CD14-positive monocyte (primary cell): Measurements from ENCODE around the gene URM1. TPM values are rescaled to one million over a fixed set of nuclear protein-coding genes. Genes with fewer than 3 reads are reported as not detected.
A peak's percentile ranks its signal among the peaks of the same experiment; 100 is the strongest.

Experiments
- DNase-seq, 3 donors: peaks; one replicate each; pipeline ENCODE4 v3.0.0-alpha.2; 2011 to 2022
- H2AFZ ChIP-seq: 2 replicates; pipeline ENCODE4 v1.6.0; 2012; ENCODE audit warnings: mild to moderate bottlenecking, low read depth, low read length, inconsistent platforms; ENCODE audit not compliant: insufficient read depth, poor library complexity, severe bottlenecking
- H3K27ac ChIP-seq, 2 donors: 1 replicate in 1 of 2; 2 replicates in 1 of 2; pipeline ENCODE4 v1.5.1; 2012 to 2013; ENCODE audit warnings: low read length in 2 of 2, control low read depth in 1 of 2, inconsistent platforms in 1 of 2, low read depth in 1 of 2, mild to moderate bottlenecking in 1 of 2
- H3K27me3 ChIP-seq, 2 donors: one replicate each; pipeline versions ENCODE4 v1.6.0 to v1.6.1; 2011 to 2013; ENCODE audit warnings: low read length in 2 of 2; ENCODE audit not compliant: control insufficient read depth in 2 of 2, insufficient read depth in 2 of 2
- H3K36me3 ChIP-seq, 2 donors: replicated peaks in 1 of 2; 1 replicate in 1 of 2; 2 replicates in 1 of 2; pipeline versions ENCODE4 v1.5.1 to v1.6.1; 2012 to 2013; ENCODE audit warnings: low read length in 2 of 2, control low read depth in 1 of 2, inconsistent platforms in 1 of 2, mild to moderate bottlenecking in 1 of 2; ENCODE audit not compliant: insufficient read depth in 2 of 2, control insufficient read depth in 1 of 2
- H3K4me1 ChIP-seq, 2 donors: 1 replicate in 1 of 2; 2 replicates in 1 of 2; pipeline versions ENCODE4 v1.5.1 to v1.6.1; 2012 to 2013; ENCODE audit warnings: low read length in 2 of 2, control low read depth in 1 of 2, inconsistent platforms in 1 of 2, mild to moderate bottlenecking in 1 of 2, moderate library complexity in 1 of 2; ENCODE audit not compliant: insufficient read depth in 2 of 2, control insufficient read depth in 1 of 2
- H3K4me2 ChIP-seq: replicated peaks from 2 replicates; pipeline ENCODE3; 2012; ENCODE audit warnings: low read length, moderate library complexity, mild to moderate bottlenecking; ENCODE audit not compliant: poor library complexity, severe bottlenecking; ENCODE audit errors: extremely low read depth
- H3K4me3 ChIP-seq, 3 experiments: fragments of 200-600 bp in 1 of 3; sonication (generic) in 1 of 3; replicated peaks in 1 of 3; 1 replicate in 2 of 3; 2 replicates in 1 of 3; pipeline ENCODE4 v1.5.1; 2011 to 2013; ENCODE audit warnings: low read length in 3 of 3, mild to moderate bottlenecking in 3 of 3, control low read depth in 2 of 3, low read depth in 2 of 3, inconsistent platforms in 1 of 3, moderate library complexity in 1 of 3
- H3K79me2 ChIP-seq: 2 replicates; pipeline ENCODE4 v1.6.0; 2012; ENCODE audit warnings: mild to moderate bottlenecking, control low read depth, inconsistent platforms, low read length, moderate library complexity; ENCODE audit not compliant: insufficient read depth
- H3K9ac ChIP-seq: 2 replicates; pipeline ENCODE4 v1.6.0; 2017; ENCODE audit warnings: low read length, mild to moderate bottlenecking; ENCODE audit not compliant: insufficient read depth, poor library complexity, severe bottlenecking
- H3K9me3 ChIP-seq, 2 donors: replicated peaks in 1 of 2; 1 replicate in 1 of 2; 2 replicates in 1 of 2; pipeline versions ENCODE4 v1.5.1 to v1.6.1; 2012 to 2013; ENCODE audit warnings: low read length in 2 of 2, control low read depth in 1 of 2; ENCODE audit not compliant: control insufficient read depth in 1 of 2, insufficient read depth in 1 of 2
- H4K20me1 ChIP-seq: 2 replicates; pipeline ENCODE4 v1.6.0; 2012; ENCODE audit warnings: mild to moderate bottlenecking, low read length, control low read depth, moderate library complexity; ENCODE audit not compliant: insufficient read depth
- H3K27ac Mint-ChIP-seq, 7 donors: one replicate each; pipeline ENCODE4 v1.8.0; 2020; ENCODE audit warnings: mild to moderate bottlenecking in 7 of 7, mixed read lengths in 7 of 7, moderate library complexity in 6 of 7, inconsistent platforms in 2 of 7
- H3K27me3 Mint-ChIP-seq, 3 donors: one replicate each; pipeline ENCODE4 v1.8.0; 2021 to 2022; ENCODE audit warnings: low read depth in 3 of 3, mild to moderate bottlenecking in 3 of 3, mixed read lengths in 3 of 3, moderate library complexity in 3 of 3, inconsistent platforms in 1 of 3
- H3K36me3 Mint-ChIP-seq, 2 donors: one replicate each; pipeline ENCODE4 v1.8.0; 2020; ENCODE audit warnings: mixed read lengths in 2 of 2, inconsistent platforms in 1 of 2, mild to moderate bottlenecking in 1 of 2
- H3K4me1 Mint-ChIP-seq: one replicate; pipeline ENCODE4 v1.8.0; 2020; ENCODE audit warnings: mild to moderate bottlenecking, mixed read lengths
- H3K4me3 Mint-ChIP-seq, 2 donors: one replicate each; pipeline ENCODE4 v1.8.0; 2020; ENCODE audit warnings: mild to moderate bottlenecking in 2 of 2, mixed read lengths in 2 of 2, moderate library complexity in 1 of 2
- H3K9me3 Mint-ChIP-seq, 7 donors: one replicate each; pipeline ENCODE4 v1.8.0; 2020 to 2022; ENCODE audit warnings: mixed read lengths in 7 of 7, mild to moderate bottlenecking in 6 of 7, moderate library complexity in 6 of 7, inconsistent platforms in 2 of 7
- WGBS: methylation state at CpG from one replicate; pipeline ENCODE4 v1.1.5; 2013; ENCODE audit warnings: missing lambda C conversion rate; ENCODE audit not compliant: insufficient coverage; 5-methylcytosine and 5-hydroxymethylcytosine counted together
- intact Hi-C, 2 donors: fragments of 100-400 bp; cut with micrococcal nuclease; formaldehyde crosslinking; loops; one replicate each; pipeline versions ENCODE4 v1.15.0 to v1.15.1; 2023
- polyA plus RNA-seq, 3 donors: library from polyadenylated mRNA; depleted of rRNA in 1 of 3; unstranded in 2 of 3; stranded (reverse) in 1 of 3; fragments of 300-500 nt in 2 of 3; fragments of >200 nt in 1 of 3; fragmentation: Illumina TruSeq in 2 of 3; gene quantifications; 1 replicate in 2 of 3; 2 replicates in 1 of 3; pipeline ENCODE4 v1.2.3, GENCODE V29; 2012 to 2021
- TF ChIP-seq, protein P1 (sequence below): fragments of 200-600 bp; IDR thresholded peaks from one replicate; pipeline ENCODE4 v1.8.0; 2022; ENCODE audit warnings: antibody characterized with exemption, mild to moderate bottlenecking

Gene URM1
- polyA plus RNA-seq, 3 donors, result 37.5 to 39.7 (median 38.3) TPM

DNA sequence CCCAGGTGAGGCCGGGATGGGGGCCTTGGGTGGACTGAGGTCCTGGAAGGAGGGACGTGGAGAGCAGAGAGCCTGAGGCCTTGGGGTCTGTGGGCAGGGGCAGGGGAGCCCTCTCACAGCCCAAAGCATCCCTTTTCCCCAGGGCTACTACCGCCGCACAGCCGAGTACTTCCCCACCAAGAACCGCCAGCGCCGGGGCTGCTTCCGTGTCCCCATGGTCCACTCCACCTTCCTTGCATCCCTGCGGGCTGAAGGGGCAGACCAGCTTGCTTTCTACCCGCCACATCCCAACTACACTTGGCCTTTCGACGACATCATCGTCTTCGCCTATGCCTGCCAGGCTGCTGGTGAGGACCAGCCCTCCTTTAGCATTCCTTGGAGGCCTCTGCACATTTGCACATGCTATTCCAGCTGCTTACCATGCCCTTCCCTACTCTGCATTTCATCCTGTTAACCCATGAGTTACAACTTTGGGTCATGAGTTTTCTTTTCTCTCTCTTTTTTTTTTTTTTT, 53.1 kb downstream of the URM1 start:
- TF ChIP-seq, protein P1, sequence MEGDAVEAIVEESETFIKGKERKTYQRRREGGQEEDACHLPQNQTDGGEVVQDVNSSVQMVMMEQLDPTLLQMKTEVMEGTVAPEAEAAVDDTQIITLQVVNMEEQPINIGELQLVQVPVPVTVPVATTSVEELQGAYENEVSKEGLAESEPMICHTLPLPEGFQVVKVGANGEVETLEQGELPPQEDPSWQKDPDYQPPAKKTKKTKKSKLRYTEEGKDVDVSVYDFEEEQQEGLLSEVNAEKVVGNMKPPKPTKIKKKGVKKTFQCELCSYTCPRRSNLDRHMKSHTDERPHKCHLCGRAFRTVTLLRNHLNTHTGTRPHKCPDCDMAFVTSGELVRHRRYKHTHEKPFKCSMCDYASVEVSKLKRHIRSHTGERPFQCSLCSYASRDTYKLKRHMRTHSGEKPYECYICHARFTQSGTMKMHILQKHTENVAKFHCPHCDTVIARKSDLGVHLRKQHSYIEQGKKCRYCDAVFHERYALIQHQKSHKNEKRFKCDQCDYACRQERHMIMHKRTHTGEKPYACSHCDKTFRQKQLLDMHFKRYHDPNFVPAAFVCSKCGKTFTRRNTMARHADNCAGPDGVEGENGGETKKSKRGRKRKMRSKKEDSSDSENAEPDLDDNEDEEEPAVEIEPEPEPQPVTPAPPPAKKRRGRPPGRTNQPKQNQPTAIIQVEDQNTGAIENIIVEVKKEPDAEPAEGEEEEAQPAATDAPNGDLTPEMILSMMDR, result no peak
- Histone ChIP-seq H2AFZ (no peak overlapping the region), H3K36me3 (no peaks in the 10 kb centered on the region), H3K27me3 (peaks cover 4 to 12% of the 10 kb centered on the region in 2 donors), H3K9me3 (peaks cover 0 to 5% of the 10 kb centered on the region in 2 donors), H3K4me3 (no peak overlapping the region), H3K9ac (no peak overlapping the region), H3K27ac (no peak overlapping the region), H4K20me1 (no peaks in the 10 kb centered on the region), H3K79me2 (no peaks in the 10 kb centered on the region), H3K4me1 (peaks cover 17 to 26% of the 10 kb centered on the region in 2 donors), H3K4me2 (no peak overlapping the region)
- Mint-ChIP-seq H3K4me3 (no peak overlapping the region), H3K9me3 (peaks cover 0 to 6% (median 4%) of the 10 kb centered on the region in 7 donors), H3K4me1 (peaks cover 18% of the 10 kb centered on the region), H3K27ac (no peak overlapping the region), H3K27me3 (peaks cover 9 to 20% (median 9%) of the 10 kb centered on the region in 3 donors), H3K36me3 (no peaks in the 10 kb centered on the region)
- intact Hi-C loops, result no loop called here
- WGBS, result 95% methylated on average over 13 of the region's 15 CpGs
- no peak for DNase-seq

DNA sequence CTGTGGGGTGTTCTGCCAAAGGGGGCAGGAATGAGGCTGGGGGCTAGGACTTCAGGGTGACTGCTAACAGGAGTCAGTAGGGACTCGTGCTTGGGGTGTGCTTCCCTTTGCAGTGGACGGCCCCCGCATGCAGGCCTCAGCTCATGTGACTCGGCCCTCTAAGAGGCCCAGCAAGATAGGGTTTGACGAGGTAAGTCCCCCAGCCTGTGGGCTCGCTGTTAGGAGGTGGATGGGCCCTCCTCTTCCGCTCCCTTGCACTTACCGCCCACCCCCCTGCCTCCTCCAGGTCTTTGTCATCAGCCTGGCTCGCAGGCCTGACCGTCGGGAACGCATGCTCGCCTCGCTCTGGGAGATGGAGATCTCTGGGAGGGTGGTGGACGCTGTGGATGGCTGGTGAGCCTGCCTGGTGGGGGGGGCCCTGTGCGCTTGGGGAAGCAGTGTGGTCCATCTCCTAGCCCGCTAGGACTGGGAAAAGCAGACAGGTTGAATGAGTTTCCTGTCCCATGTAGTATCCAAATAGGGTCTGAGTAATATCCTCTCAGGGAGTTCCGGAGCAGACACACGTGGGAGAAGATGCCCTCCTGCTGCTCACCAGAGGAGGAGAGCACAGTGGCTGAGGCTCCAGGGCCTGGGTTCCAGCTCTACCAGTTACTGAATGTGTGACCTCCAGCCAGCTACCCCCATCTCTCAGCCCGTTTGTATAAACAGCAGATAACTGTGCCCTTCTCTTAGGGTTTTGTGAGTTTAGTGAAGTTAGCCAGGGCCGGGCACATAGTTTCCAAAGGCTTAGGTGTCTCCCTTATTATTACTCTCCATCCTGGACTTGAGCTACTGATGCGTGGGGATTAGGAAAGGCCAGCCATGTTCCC, 57.7 kb downstream of the URM1 start:
- Histone ChIP-seq H3K27ac (no peak overlapping the region), H4K20me1 (no peaks in the 10 kb centered on the region), H2AFZ (no peak overlapping the region), H3K9me3 (no peaks in the 10 kb centered on the region), H3K79me2 (no peaks in the 10 kb centered on the region), H3K27me3 (no peaks in the 10 kb centered on the region), H3K4me2 (no peak overlapping the region), H3K4me1 (no peaks in the 10 kb centered on the region), H3K9ac (no peak overlapping the region), H3K36me3 (no peaks in the 10 kb centered on the region), H3K4me3 (no peak overlapping the region)
- DNase-seq, result no peak
- Mint-ChIP-seq H3K27ac (peak overlapping the region in 1 of 7 donors; percentile 36), H3K27me3 (peaks cover 0 to 3% (median 1%) of the 10 kb centered on the region in 3 donors), H3K9me3 (no peaks in the 10 kb centered on the region), H3K4me3 (no peak overlapping the region), H3K4me1 (no peaks in the 10 kb centered on the region), H3K36me3 (no peaks in the 10 kb centered on the region)
- intact Hi-C loops, result no loop called here
- TF ChIP-seq, protein P1, result no peak
- 96% methylated on average over 12 of the region's 22 CpGs for WGBS
